ENCODE results near the gene PTER. TPM values are rescaled to one million over a fixed set of nuclear protein-coding genes. Genes with fewer than 3 reads are reported as not detected.

The PTER gene
- total RNA-seq, 1 donor from 2014 or later = 2.3 TPM

GRCh38 chr10:16442914-16443313, 6.1 kb downstream of the PTER start:
- no peak for TF ChIP-seq CTCF (IDR thresholded peaks at IDR 0.05; ENCODE audit: unreplicated experiment)
- no peak for DNase-seq (ENCODE audit: low spot score)
- no peak overlapping the region for H3K4me3 Mint-ChIP-seq (ENCODE audit: unreplicated experiment)
- H3K27ac Mint-ChIP-seq (ENCODE audit: unreplicated experiment) = no peak overlapping the region
- H3K36me3 Mint-ChIP-seq (ENCODE audit: low read depth, unreplicated experiment) = no peaks in the 10 kb centered on the region
- H3K9me3 Mint-ChIP-seq (ENCODE audit: unreplicated experiment) = no peaks in the 10 kb centered on the region
- no peaks in the 10 kb centered on the region for H3K27me3 Mint-ChIP-seq (ENCODE audit: unreplicated experiment)
- no peaks in the 10 kb centered on the region for H3K4me1 Mint-ChIP-seq (ENCODE audit: unreplicated experiment)

DNA sequence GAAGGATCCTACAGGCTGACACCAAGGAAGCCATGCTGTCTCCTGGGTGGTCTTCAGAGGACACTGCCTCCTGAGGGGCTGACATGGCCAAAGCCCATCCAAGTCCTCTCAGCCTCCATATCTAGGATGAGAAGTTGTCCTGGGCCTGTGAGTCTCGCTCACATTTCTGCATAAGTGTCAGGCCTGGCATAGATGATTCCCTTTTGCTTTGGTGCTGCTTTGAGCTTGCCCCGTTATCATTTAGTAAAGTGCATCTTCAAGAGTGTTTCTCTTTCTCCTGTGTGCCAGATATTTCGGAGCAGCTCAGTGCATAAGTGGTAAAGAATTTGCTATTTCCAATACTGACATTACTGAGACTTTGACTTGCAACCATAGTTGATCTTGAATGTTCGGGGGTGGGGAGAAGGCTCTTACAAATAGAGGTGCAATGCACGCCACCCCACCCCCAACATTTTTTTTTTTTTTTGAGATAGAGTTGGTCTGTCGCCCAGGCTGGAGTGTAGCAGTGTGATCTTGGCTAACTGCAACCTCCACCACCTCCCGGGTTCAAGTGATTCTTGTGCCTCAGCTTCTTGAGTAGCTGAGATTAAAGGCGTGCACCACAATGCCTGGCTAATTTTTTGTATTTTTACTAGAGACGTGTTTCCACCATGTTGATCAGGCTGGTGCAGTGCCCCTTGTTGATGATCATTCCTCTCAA, 9.1 kb downstream of the PTER start:
- Mint-ChIP-seq H3K9me3 (ENCODE audit: unreplicated experiment) (no peaks in the 10 kb centered on the region), H3K4me1 (ENCODE audit: unreplicated experiment) (no peaks in the 10 kb centered on the region), H3K36me3 (ENCODE audit: low read depth, unreplicated experiment) (no peaks in the 10 kb centered on the region), H3K4me3 (ENCODE audit: unreplicated experiment) (no peak overlapping the region), H3K27ac (ENCODE audit: unreplicated experiment) (no peak overlapping the region), H3K27me3 (ENCODE audit: unreplicated experiment) (no peaks in the 10 kb centered on the region)
- no peak for TF ChIP-seq CTCF (IDR thresholded peaks at IDR 0.05; ENCODE audit: unreplicated experiment)
- no peak for DNase-seq (ENCODE audit: low spot score)

GRCh38 chr10:16449454-16449853, 12.6 kb downstream of the PTER start:
- Mint-ChIP-seq H3K36me3 (ENCODE audit: low read depth, unreplicated experiment) (no peaks in the 10 kb centered on the region), H3K27ac (ENCODE audit: unreplicated experiment) (no peak overlapping the region), H3K9me3 (ENCODE audit: unreplicated experiment) (no peaks in the 10 kb centered on the region), H3K27me3 (ENCODE audit: unreplicated experiment) (no peaks in the 10 kb centered on the region), H3K4me3 (ENCODE audit: unreplicated experiment) (no peak overlapping the region), H3K4me1 (ENCODE audit: unreplicated experiment) (no peaks in the 10 kb centered on the region)
- no peak for DNase-seq (ENCODE audit: low spot score)
- TF ChIP-seq CTCF (IDR thresholded peaks at IDR 0.05; ENCODE audit: unreplicated experiment) = no peak

GRCh38 chr10:16458166-16458955, 21.6 kb downstream of the PTER start:
- no peak for DNase-seq (ENCODE audit: low spot score)
- Mint-ChIP-seq H3K4me3 (ENCODE audit: unreplicated experiment) (no peak overlapping the region), H3K36me3 (ENCODE audit: low read depth, unreplicated experiment) (no peaks in the 10 kb centered on the region), H3K9me3 (ENCODE audit: unreplicated experiment) (no peaks in the 10 kb centered on the region), H3K27me3 (ENCODE audit: unreplicated experiment) (no peaks in the 10 kb centered on the region), H3K27ac (ENCODE audit: unreplicated experiment) (no peak overlapping the region), H3K4me1 (ENCODE audit: unreplicated experiment) (no peaks in the 10 kb centered on the region)
- TF ChIP-seq CTCF (IDR thresholded peaks at IDR 0.05; ENCODE audit: unreplicated experiment) = no peak

GRCh38 chr10:16459423-16459939, 22.7 kb downstream of the PTER start:
- Mint-ChIP-seq H3K9me3 (ENCODE audit: unreplicated experiment) (no peaks in the 10 kb centered on the region), H3K27ac (ENCODE audit: unreplicated experiment) (no peak overlapping the region), H3K4me3 (ENCODE audit: unreplicated experiment) (no peak overlapping the region), H3K36me3 (ENCODE audit: low read depth, unreplicated experiment) (no peaks in the 10 kb centered on the region), H3K27me3 (ENCODE audit: unreplicated experiment) (no peaks in the 10 kb centered on the region), H3K4me1 (ENCODE audit: unreplicated experiment) (no peaks in the 10 kb centered on the region)
- no peak for TF ChIP-seq CTCF (IDR thresholded peaks at IDR 0.05; ENCODE audit: unreplicated experiment)
- no peak for DNase-seq (ENCODE audit: low spot score)
